NCI-H1436 treated with DMSO at 0.1 percent for 48 hours (cell line): ENCODE data around the gene ODF2.
"Not testable (repeated sequence)": the region's sequence is repeated elsewhere in the genome, so short reads cannot be mapped to it uniquely, and the experiment has no call there.

Experiments
- DNase-seq: peaks from one replicate; lab custom pipeline; 2025; lab: John Stamatoyannopoulos, UW

The ODF2 gene

DNA sequence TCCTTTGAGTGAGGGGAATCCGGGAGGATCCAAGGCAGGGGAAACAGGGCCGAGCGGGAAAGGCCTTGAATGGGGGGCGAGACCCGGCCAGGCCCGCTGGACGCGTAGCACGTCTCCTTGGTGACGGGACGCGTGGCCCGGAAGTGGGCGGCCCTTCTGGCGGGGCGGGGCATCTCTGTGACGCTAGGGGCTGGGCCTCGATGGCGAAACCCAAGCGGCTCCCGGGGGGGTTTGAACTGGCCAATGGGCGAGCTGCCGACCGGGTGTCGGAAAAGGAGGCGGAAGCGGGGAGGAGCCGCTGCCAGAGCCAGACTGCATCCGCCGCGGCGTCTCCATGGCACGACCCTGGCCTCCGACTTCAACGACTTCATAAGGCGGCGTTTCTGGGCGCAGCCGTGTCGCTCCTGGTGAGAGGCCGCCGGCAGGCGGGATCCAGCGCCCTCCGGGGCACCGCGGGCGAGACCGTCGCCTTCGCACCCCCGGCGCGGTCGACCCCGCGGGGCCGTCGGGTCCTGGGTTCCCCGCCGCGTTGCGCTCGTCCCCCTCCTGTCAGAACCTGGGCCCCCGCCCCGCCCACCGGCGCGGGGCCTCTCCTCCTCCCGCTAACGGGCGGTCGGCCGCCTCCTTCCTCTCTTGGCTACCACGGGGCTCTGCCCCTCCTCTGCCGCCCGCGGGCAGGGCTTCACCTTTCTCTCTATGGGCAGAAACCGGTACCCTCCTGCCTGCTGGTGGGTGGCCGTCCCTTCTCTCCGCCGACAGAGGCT, at the start of gene ODF2:
Gene ODF2 (plus strand): TSS at position 158 of the 764 bp plus-strand sequence. CDS start 86 bp downstream, at position 244.
- DNase-seq: peak; percentile 76

DNA sequence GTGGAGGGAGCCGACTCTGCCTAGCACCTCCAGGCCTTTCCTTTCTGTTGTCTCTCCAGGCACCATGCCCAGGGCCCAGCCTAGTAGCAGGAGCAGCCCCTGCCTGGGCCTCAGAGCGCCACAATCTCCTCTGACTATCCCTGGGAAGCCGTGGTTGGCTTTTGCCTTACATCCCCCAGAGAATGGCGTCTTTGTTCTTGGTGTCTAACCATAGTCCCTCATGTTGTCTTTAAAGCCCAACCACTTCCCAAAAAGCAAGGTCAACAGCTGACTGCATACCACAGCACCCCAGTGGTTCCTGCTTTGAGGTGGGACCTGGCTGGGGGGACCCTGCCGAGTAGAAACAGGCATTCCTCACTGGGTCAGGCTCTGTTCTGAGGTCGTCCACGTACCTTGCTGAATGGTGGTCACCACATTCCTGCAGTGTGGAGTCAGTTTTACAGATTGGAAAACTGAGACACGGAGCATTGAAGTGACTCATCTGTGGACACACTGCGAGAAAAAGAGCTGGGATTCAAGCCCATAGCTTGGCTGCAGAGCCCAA, 48.9 kb upstream of the ODF2 start:
- no peak for DNase-seq

DNA sequence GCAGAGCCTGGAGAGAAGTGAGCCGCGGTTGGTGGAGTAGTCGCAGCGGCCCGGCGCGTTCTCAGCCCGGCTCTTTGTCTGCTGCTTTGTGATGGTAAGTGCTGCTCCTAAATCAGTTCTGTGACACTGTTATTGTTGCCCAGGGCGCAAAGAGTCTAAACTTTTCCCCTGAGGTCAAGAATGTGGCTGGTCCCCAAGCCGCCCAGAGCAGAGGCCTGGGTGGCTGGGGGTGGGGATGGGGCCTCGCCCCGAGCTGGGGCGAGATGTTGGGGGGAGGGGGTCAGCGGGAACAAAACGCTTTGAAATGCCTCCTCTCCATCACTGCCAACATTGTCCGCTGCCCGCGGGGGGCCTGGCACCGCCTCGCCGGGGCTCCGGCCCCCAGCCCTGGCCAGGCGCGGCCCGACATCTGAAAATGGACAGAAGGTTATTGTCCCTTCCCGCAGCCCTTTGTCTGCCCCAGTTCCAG, 46.8 kb upstream of the ODF2 start:
- no peak for DNase-seq

- DNase-seq: no peak
Observed at GRCh38 chr9:128409450-128409849, 46.4 kb upstream of the ODF2 start.

GRCh38 chr9:128409978-128410377, 45.8 kb upstream of the ODF2 start:
- DNase-seq: no peak

- no peak for DNase-seq
Observed at GRCh38 chr9:128411364-128412119, 44.3 kb upstream of the ODF2 start.

DNA sequence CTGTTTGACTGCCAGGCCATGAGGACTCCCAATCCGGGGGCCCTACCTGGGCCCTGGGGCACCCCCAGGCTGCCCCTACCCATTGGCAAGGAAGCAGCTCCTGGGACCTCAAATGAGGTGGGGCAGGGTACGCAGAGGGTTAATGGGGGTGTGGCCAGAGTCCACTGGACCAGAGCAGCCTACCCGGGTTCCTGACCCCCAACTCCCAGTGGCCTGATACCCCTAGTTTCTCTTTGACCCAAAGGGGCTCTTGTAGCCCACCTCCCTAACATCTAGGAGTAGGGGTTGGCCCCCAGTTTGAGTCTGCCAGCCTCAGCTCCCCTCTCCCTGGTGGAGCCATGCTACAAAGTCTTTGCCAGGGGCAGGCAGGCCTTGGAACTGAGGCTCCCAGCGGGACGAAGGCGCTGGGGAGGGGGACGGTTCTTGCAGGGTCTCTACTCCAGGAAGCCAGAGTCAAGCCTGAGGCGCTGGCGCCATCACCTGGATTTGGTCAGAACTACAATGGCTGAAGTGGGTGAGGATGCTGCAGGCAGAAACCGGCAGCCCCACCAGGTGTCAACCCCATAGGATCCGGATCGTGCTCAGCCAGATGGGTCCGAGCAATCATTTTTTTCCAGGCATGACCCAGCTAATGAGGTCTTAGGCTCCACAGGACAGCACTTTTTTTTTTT, 43.6 kb upstream of the ODF2 start:
- DNase-seq: no peak

DNA sequence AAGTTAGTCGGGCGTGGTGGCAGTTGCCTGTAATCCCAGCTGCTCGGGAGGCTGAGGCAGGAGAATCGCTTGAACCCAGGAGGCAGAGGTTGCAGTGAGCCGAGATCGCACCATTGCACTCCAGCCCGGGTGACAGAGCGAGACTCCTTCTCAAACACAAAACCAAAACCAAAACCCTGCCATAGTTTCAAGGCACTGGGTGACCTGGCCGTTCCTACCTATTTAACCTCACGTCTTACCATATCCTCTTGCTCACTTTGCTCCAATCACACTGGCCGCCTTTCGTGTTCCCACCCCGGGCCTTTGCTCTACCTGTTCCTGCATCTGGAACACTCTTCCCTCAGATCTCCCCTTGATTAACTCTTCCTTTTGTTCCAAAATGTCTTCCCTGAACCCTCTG, 42.1 kb upstream of the ODF2 start:
- not testable (repeated sequence) for DNase-seq

- DNase-seq: no peak
Observed at GRCh38 chr9:128414461-128414860, 41.3 kb upstream of the ODF2 start.

GRCh38 chr9:128415281-128415680, 40.5 kb upstream of the ODF2 start:
- DNase-seq: no peak

DNA sequence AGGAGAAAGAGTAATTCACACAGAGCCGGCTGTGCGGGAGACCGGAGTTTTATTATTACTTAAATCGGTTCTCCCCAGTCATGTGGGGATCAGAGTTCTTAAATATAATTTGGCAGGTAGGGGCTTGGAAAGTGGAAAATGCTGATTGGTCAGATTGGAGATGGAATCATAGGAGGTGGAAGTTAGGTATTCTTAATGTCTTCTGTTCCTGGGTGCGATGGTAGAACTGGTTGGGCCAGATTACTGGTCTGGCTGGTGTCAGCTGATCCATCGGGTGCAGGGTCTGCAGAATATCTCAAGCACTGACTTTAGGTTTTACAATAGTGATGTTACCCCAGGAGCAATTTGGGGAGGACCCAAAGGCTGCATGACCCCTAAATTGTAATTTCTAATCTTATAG, 39.8 kb upstream of the ODF2 start:
- no peak for DNase-seq

DNA sequence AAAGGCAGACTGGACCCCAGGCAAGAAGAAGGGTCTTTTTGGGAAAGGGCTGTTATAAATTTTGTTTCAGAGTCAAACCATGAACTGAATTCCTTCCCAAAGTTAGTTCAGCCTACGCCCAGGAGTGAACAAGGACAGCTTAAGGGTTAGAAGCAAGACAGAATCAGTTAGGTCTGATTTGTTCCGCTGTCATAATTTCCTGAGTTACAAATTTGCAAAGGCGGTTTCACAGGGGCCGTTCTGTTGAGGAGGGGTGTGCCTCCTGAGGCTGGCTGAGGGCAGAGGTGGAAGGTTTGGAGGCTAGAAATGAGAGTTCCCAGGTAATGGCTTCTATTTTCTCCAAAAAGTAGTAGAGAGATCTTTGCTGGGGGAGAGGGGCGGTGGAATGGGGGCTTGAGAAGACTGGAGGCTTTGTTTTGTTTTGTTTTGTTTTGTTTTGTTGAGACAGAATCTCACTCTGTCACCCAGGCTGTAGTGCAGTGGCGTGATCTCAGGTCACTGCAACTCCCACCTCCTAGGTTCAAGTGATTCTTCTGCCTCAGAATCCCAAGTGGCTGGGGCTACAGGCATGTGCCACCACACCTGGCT, 39.3 kb upstream of the ODF2 start:
- DNase-seq: no peak

GRCh38 chr9:128419061-128419925, 36.5 kb upstream of the ODF2 start:
- DNase-seq: no peak

GRCh38 chr9:128420060-128420650, 35.7 kb upstream of the ODF2 start:
- DNase-seq: no peak

- DNase-seq: no peak
Observed at GRCh38 chr9:128420651-128421481, 34.9 kb upstream of the ODF2 start, which contains the start of gene CERCAM. TSS of gene CERCAM (plus strand) at chr9:128420857. CDS start at chr9:128420878, 21 bp downstream.

DNA sequence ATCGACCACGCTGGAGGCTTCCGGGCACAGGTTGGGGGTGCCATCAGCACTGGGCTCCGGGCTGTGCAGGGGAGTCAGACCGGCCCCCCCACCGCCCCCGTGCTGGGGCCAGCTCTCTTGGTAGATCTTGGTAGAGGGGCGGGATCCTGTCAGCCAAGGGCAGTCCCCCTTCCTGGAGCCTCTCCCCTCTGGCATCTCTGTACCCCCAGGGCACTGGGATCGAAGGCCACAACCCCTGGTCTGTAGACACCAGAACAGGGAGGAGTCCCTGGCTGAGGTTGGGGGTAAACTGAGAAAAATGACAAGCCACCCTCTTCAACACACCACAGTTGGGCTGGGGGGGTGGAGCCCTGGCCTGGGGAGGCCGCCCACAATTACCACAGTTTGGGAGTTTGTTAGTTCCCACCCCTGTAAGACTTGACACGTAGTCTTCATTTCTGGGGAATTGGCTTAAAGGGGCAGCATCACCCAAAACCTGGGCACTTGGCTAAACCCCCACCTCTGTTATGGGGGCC, 34.3 kb upstream of the ODF2 start:
- DNase-seq: no peak

GRCh38 chr9:128422022-128422782, 33.6 kb upstream of the ODF2 start:
- DNase-seq: not testable (repeated sequence)

DNA sequence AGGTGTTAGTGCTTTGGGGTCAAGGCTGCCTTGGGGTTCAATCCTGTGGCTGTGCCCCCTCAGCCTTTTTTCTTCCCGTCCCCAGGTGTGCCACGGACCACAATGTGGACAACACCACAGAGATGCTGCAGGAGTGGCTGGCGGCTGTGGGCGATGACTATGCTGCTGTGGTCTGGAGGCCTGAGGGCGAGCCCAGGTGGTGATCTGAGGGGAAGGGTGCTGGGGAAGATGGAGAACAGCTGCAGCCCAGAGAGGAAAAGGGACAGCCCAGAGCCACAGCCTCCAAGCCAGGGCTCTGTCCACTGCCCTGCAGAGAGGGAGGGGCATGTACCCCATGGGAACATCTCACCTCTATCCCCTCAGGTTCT, 33.0 kb upstream of the ODF2 start:
- no peak for DNase-seq

DNA sequence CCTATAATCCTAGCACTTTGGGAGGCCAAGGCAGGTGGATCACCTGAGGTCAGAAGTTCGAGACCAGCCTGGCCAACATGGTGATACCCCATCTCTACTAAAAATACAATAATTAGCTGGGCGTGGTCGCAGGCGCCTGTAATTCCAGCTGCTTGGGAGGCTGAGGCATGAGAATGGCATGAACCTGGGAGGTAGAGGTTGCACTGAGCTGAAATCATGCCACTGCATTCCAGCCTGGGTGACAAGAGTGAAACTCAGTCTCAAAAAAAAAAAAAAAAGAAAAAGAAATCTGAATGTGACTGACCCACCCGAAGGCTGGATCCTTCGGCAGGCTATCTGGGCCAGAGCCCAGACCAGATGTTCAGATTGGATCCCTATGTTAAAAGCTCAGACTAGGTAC, 32.5 kb upstream of the ODF2 start:
- DNase-seq: not testable (repeated sequence)
